Measurements from ENCODE around the gene SLC18A3.

Gene SLC18A3

GRCh38 chr10:49627644-49628247, 17.6 kb downstream of the SLC18A3 start:
- DNase-seq (ENCODE audit: low spot score), result no peak

GRCh38 chr10:49628599-49628998, 18.5 kb downstream of the SLC18A3 start:
- no peak for DNase-seq (ENCODE audit: low spot score)

GRCh38 chr10:49629431-49629881, 19.3 kb downstream of the SLC18A3 start:
- no peak for DNase-seq (ENCODE audit: low spot score)

- no peak for DNase-seq (ENCODE audit: low spot score)
Measured at GRCh38 chr10:49631975-49632374, 21.9 kb downstream of the SLC18A3 start.

- peak; percentile 44 for DNase-seq (ENCODE audit: low spot score)
Measured at GRCh38 chr10:49632406-49633317, 22.6 kb downstream of the SLC18A3 start.

GRCh38 chr10:49633327-49634068, 23.4 kb downstream of the SLC18A3 start:
- DNase-seq (ENCODE audit: low spot score), result no peak

- no peak for DNase-seq (ENCODE audit: low spot score)
Measured at GRCh38 chr10:49634069-49634660, 24.1 kb downstream of the SLC18A3 start.

- no peak for DNase-seq (ENCODE audit: low spot score)
Measured at GRCh38 chr10:49642311-49642710, 32.2 kb downstream of the SLC18A3 start.

- DNase-seq (ENCODE audit: low spot score), result no peak
Measured at GRCh38 chr10:49643241-49644034, 33.3 kb downstream of the SLC18A3 start.

GRCh38 chr10:49644035-49644646, 34.0 kb downstream of the SLC18A3 start:
- DNase-seq (ENCODE audit: low spot score), result no peak

- DNase-seq (ENCODE audit: low spot score), result no peak
Measured at GRCh38 chr10:49645417-49645816, 35.3 kb downstream of the SLC18A3 start.

- DNase-seq (ENCODE audit: low spot score), result no peak
Measured at GRCh38 chr10:49645871-49646870, 36.1 kb downstream of the SLC18A3 start.

- DNase-seq (ENCODE audit: low spot score), result no peak
Measured at GRCh38 chr10:49647554-49647953, 37.4 kb downstream of the SLC18A3 start.

GRCh38 chr10:49647985-49648795, 38.1 kb downstream of the SLC18A3 start:
- no peak for DNase-seq (ENCODE audit: low spot score)

- no peak for DNase-seq (ENCODE audit: low spot score)
Measured at GRCh38 chr10:49649294-49649693, 39.2 kb downstream of the SLC18A3 start.

GRCh38 chr10:49649936-49650723, 40.0 kb downstream of the SLC18A3 start:
- no peak for DNase-seq (ENCODE audit: low spot score)

- no peak for DNase-seq (ENCODE audit: low spot score)
Measured at GRCh38 chr10:49650724-49651034, 40.6 kb downstream of the SLC18A3 start.

Data from SW480 (cell line).